SIG-M5 treated with dmso at 0.1 percent for 504 hours (cell line): ENCODE results near the gene DAAM1.
A peak's percentile ranks its signal among the peaks of the same experiment; 100 is the strongest.

Experiments
- DNase-seq: peaks from one replicate; lab custom pipeline; 2025; ENCODE audit not compliant: unreplicated experiment; lab: John Stamatoyannopoulos, UW

Gene DAAM1

GRCh38 chr14:59254146-59254910, 65.9 kb downstream of the DAAM1 start:
- DNase-seq = peak; percentile 23

DNA sequence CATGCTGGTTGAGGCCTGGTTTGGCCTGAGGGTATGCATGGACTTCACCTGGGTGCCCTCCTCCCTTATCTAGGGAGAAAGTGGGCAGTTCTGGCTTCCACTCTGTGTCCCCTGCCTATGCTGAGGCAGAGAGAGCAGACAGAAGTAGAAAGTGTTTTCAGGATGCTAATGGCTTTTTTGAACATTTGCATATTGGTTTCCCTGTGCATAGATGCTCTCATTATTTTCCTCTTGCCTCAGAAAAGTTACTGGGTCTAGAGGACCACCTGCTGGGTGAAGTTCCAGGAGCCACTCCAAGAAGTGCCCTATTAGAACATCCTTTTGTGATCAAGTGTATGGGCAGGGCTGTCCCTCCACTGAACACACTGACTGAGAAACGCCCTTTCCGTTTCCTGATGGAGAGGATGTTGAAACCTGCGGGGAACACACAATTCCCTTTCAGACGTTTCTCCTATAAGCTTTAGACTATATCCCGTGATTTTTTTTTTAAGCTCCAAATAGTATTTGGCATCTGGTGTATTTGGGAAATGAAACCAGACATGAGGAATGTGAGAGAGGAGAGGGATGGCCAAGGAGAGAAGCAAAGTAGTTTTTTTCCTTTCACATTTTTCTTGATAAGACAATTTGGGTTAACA, 66.6 kb downstream of the DAAM1 start:
- DNase-seq = no peak

- DNase-seq = no peak
Measured at GRCh38 chr14:59256331-59256730, 67.9 kb downstream of the DAAM1 start.

DNA sequence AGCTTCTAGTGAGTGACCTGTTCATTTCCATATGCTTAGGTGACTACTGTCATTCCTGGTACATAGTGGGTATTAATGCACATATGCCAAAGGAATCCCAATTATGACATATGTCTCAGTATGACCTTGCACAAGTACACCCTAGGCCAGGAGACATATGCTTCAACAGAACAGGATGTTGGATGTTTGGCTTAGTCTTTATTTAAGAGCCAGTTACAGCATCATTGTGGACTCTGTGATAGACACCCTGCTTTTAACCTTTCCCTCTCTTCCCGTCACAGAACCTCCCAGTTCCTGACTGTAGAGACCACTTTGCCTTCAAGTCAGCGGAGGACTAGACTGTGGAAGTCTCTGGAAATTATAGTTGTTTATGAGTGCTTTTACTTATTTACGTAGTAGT, 72.9 kb downstream of the DAAM1 start:
- DNase-seq = no peak

DNA sequence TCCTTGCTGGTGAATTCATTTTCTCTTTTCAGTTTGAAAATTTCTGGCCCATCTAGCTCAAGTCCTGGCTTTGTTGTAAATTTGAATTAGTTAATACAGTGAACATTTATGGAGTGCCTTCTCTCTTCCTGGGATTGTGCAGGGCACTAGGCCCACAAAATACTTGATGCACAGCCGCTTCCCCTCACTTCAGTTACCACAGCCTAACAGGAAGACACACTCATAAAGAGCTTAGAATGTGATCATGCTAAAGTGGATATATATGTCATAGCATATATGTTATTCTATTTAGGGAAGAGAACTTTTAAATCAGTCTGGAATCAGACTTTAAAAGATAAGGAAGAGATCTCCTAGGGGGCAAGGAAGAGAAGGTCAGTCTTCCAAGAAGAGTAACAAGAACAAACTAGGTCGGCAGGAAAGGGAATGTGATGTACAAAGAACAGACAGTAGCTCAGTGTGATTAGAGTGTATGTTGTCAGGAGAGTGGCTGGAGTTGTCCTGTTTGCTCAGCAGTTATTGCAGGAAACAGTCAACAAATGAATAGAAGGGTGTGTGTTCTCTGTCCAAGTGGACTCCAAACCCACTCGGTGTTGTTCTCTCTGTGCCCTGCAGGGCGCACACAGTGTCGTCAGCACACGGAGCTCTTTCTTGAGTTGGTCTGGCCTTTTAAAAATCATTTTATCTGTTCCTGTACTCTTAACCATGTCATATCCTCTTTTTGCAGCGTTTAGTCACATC, 74.4 kb downstream of the DAAM1 start:
- no peak for DNase-seq

DNA sequence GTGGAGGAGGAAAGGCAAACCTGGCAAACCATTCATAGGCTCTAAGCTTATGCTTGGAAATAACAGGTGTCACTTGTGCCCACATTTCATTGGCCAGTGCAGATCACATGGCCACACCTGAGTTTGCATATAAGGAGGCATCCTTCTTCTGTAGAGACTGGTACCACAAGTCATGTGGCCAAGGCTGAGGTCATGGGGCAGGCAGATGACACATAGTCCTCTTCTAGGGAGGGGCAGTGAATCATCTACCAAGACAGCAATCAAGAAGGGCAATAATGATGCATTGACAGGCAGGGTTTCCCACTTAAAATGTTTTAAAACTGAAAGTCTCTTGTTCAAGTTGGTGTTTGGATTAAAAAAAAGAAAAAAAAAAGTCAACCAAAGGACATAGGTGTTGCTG, 77.3 kb downstream of the DAAM1 start:
- no peak for DNase-seq

DNA sequence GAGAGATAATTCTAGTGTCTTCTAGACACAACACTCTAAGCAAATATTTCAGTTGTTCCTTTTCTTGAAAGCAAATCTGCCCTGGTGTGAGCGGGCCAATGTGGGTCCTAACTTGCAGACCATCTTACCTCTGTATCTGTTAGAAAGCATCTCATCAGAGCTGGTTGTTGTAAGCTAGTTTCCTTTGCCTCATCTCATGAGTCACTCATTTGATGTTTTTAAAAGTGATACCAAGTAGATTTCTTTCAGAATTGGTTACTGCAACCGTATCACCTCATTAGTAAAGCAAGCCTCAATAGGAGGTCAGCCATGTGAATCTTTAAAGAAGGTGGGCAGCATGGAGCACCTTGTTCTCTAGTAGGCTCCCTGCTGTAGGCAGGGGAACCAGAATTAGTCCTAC, 78.6 kb downstream of the DAAM1 start:
- no peak for DNase-seq

- DNase-seq = no peak
Measured at GRCh38 chr14:59268011-59268410, 79.5 kb downstream of the DAAM1 start.

GRCh38 chr14:59268858-59269257, 80.4 kb downstream of the DAAM1 start:
- DNase-seq = no peak

DNA sequence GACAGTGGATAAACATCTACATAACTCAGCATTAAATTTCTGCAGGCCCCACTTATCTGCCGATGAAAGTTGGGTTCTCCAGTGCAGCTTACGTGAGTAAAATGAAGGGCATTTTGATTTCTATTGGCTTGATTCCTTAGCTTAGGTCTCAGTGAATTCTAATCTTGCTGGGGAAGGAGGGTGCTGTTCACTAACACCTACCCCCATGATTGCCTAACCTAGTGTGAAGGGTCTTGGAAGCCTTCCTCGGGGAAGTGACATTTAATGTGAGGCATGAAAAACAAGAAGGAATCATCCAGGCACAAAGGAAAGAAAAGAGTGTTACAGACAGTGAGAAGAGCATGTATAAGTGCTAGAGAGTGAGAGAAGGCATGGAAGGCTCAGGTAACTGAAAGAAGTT, 81.0 kb downstream of the DAAM1 start:
- no peak for DNase-seq

DNA sequence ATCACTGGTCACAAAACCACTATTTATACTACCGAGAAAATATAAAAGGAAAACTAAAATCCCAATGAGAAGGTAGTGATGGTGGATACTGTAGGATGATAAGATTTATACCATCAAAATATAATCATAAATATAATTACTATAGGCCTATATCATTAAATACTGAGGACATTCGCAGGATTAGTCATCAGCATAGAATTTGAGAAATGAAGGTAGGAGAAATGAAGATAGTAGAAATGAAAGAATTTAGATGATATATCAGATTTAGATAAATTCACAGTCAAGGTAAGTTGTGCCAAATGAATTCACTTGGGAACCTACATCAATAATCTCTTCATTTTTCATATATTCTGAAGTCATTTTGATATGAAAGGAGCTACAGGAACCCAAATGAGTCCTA, 82.8 kb downstream of the DAAM1 start:
- no peak for DNase-seq

DNA sequence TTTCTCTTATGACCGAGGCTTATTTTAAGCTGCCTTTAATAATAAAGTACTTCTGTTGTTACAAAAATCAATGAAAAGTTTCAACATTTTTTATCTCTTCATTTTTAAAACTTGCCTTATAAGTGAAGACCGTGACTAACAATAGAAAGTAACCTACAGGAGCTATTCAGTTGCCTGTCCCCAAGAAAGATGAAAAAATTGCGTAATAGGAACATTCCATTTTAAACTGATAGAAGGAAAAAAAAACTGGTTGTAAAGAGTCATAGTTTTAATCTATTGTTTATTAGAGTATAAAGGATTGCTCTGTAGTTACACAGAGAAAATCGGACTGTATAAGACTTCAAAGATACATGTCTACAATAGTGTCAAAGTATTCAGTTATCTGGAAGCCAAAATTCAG, 83.3 kb downstream of the DAAM1 start:
- no peak for DNase-seq

DNA sequence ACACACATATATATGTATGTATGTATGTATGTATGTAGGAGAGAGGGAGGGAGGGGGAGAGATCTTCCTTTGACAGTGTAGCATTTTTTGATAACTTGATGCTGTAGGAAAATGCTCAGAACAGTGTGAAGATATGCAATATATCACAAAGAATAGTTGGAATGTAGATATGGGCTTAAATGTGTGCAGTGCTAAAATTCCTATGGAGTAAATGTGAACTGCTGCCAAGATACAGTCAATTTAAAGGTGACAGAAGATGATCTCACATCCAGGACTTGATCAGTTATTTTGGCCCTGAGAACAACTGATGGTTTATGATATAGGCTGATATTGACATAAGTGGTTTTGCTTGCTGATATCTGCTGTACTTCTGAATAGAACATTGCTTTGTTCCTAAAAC, 84.2 kb downstream of the DAAM1 start:
- no peak for DNase-seq

DNA sequence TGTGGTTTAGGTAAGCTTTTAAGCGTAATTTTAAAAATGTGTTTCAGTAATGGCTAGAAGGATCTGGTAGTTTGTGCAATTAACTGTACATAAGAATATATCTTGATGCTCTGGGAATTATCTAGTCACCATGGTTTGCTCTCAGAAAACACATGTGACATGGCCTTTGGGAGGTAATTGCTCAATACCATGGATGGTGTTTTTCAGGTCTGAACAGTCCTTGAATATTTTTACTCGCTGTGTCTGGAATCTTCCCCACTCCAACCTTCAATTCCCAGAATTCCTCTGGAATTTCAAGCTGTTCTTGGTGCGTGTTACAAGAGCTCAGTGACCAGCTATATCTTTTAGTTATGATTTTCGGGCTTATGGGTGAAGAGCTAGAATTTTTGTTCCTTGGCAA, 85.3 kb downstream of the DAAM1 start:
- DNase-seq = no peak

- no peak for DNase-seq
Measured at GRCh38 chr14:59274991-59275391, 86.5 kb downstream of the DAAM1 start.

GRCh38 chr14:59275668-59276067, 87.2 kb downstream of the DAAM1 start:
- DNase-seq = peak; percentile 37

GRCh38 chr14:59276235-59276634, 87.8 kb downstream of the DAAM1 start:
- no peak for DNase-seq

- DNase-seq = no peak
Measured at GRCh38 chr14:59277659-59278058, 89.2 kb downstream of the DAAM1 start.

GRCh38 chr14:59278111-59278510, 89.6 kb downstream of the DAAM1 start:
- DNase-seq = peak; percentile 37

DNA sequence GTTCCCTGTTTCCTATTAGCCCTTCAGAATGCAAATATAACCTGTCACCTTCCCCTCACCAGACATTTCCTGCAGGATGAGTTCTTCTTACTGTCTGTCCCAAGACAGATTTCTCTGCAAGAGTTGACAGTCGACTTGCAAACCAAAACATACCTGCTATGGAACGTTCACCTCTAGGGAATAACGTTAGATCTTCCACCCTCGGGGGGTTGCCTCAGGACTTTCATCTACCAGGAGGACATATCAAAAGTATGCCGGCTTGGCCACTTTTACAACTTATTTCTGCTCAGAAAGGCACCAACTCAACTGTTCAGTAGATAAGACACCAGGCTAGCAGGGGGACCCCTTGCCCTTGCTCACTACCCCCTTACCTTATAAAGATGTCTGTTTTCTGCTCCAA, 92.5 kb downstream of the DAAM1 start:
- DNase-seq = no peak

DNA sequence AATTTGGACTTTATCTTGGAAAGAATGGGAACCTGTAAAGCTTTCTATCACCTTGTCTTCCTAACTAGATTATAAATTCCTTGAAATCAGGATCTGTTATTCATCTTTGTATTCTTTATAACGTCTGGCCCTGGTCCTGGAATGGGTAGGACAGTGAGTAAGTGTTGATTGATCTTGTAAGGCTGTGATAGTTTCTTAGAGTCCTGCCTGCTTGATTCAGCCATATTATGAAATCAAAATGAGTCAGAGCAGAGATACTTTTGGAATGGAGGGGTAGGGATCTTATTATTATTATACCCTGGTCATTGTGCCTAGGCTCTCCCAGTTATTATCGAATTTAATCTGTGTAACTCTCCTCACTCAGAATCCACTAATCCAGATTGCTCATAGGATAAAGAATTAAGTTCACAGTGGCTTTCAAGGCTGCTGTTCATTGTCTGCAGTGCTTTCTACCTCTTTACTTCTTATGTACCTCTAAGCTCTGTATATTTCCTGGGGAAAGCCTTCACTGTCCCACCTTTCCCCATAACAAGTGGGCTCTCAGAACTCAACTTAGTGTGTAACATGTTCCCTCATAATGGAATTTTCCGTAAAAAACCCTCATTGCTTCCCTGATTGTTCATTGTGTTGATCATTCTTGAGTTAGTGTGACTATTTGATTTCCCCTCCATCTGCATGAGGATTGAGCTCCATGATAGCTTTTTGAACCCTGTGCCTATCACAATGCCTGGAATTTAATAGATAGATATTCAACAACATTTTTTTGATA, 93.3 kb downstream of the DAAM1 start:
- no peak for DNase-seq
